Measurements from ENCODE around the gene PPWD1. TPM values are rescaled to one million over a fixed set of nuclear protein-coding genes. Genes with fewer than 3 reads are reported as not detected.

PPWD1 gene
- total and polyA plus RNA-seq, 2 of the 13 experiments (the other 11 are each of a cell fraction or from before 2014, with no cell fraction given): 7.4 to 44.3 TPM

DNA sequence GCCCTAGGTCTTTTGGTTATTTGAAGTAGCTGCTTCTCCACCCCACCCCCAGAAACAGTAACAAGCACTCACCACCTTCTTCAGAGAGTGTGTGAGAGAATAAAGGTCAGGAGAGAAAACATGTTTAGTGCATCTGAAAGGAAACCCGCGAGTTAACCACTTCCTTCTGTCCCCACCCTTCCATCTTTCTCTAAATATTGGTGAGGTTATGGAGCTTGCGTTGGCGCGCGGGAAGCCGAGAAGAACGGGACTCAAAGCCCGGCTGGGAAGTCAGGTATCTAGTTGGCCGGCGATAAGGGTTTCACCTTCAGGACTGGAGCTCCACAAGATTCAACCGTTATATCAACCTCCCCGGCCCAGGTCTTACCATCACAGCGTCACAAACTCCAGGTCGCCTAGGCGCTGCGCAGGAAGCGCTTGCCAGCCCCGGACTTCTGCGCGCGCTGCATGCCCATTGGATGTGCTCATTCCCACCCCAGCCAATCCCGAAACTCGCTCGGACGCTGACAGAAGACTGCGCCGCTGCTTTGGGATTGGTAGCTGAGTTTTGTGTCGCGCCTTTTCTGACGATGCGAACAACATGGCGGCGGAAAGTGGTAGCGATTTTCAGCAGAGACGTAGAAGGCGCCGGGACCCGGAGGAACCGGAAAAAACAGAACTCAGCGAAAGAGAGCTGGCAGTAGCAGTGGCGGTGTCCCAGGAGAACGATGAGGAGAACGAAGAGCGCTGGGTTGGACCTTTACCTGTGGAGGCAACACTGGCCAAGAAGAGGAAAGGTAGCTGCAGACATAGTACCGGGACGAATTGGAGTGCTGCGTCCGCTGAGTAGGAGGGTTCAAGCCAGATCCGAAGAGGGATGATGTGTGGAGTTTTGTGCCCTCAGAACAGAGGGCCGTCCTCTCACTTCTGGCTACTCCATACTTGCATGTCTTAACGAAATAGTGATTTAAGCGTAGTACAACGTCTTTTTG, at the start of gene PPWD1, which contains the start of gene CENPK (continued):
- TF ChIP-seq, protein P1, sequence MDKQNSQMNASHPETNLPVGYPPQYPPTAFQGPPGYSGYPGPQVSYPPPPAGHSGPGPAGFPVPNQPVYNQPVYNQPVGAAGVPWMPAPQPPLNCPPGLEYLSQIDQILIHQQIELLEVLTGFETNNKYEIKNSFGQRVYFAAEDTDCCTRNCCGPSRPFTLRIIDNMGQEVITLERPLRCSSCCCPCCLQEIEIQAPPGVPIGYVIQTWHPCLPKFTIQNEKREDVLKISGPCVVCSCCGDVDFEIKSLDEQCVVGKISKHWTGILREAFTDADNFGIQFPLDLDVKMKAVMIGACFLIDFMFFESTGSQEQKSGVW (CRISPR knock-in tag; IDR thresholded peaks at IDR 0.05; ENCODE audit: borderline replicate concordance): no peak
- peak; percentile 38; the same call in 1 of the 2 replicates for TF ChIP-seq ETV5 (CRISPR knock-in tag; IDR thresholded peaks at IDR 0.05; ENCODE audit: borderline replicate concordance)
- TF ChIP-seq ZNF549 (CRISPR knock-in tag; IDR thresholded peaks at IDR 0.05): no peak
- TF ChIP-seq, protein P2, sequence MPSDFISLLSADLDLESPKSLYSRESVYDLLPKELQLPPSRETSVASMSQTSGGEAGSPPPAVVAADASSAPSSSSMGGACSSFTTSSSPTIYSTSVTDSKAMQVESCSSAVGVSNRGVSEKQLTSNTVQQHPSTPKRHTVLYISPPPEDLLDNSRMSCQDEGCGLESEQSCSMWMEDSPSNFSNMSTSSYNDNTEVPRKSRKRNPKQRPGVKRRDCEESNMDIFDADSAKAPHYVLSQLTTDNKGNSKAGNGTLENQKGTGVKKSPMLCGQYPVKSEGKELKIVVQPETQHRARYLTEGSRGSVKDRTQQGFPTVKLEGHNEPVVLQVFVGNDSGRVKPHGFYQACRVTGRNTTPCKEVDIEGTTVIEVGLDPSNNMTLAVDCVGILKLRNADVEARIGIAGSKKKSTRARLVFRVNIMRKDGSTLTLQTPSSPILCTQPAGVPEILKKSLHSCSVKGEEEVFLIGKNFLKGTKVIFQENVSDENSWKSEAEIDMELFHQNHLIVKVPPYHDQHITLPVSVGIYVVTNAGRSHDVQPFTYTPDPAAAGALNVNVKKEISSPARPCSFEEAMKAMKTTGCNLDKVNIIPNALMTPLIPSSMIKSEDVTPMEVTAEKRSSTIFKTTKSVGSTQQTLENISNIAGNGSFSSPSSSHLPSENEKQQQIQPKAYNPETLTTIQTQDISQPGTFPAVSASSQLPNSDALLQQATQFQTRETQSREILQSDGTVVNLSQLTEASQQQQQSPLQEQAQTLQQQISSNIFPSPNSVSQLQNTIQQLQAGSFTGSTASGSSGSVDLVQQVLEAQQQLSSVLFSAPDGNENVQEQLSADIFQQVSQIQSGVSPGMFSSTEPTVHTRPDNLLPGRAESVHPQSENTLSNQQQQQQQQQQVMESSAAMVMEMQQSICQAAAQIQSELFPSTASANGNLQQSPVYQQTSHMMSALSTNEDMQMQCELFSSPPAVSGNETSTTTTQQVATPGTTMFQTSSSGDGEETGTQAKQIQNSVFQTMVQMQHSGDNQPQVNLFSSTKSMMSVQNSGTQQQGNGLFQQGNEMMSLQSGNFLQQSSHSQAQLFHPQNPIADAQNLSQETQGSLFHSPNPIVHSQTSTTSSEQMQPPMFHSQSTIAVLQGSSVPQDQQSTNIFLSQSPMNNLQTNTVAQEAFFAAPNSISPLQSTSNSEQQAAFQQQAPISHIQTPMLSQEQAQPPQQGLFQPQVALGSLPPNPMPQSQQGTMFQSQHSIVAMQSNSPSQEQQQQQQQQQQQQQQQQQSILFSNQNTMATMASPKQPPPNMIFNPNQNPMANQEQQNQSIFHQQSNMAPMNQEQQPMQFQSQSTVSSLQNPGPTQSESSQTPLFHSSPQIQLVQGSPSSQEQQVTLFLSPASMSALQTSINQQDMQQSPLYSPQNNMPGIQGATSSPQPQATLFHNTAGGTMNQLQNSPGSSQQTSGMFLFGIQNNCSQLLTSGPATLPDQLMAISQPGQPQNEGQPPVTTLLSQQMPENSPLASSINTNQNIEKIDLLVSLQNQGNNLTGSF (CRISPR knock-in tag; IDR thresholded peaks at IDR 0.05): 0 out of 2 replicates have a peak, but pooled peaks have one; percentile 54
- TF ChIP-seq, protein P3, sequence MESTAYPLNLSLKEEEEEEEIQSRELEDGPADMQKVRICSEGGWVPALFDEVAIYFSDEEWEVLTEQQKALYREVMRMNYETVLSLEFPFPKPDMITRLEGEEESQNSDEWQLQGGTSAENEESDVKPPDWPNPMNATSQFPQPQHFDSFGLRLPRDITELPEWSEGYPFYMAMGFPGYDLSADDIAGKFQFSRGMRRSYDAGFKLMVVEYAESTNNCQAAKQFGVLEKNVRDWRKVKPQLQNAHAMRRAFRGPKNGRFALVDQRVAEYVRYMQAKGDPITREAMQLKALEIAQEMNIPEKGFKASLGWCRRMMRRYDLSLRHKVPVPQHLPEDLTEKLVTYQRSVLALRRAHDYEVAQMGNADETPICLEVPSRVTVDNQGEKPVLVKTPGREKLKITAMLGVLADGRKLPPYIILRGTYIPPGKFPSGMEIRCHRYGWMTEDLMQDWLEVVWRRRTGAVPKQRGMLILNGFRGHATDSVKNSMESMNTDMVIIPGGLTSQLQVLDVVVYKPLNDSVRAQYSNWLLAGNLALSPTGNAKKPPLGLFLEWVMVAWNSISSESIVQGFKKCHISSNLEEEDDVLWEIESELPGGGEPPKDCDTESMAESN (CRISPR knock-in tag; conservative IDR thresholded peaks at IDR 0.05): peak; percentile 91
- no peak for TF ChIP-seq RFX3 (CRISPR knock-in tag; IDR thresholded peaks at IDR 0.05)
- no peak for TF ChIP-seq SIX4 (CRISPR knock-in tag; IDR thresholded peaks at IDR 0.05)
- TF ChIP-seq ZNF570 (CRISPR knock-in tag; IDR thresholded peaks at IDR 0.05; ENCODE audit: borderline replicate concordance): no peak
- TF ChIP-seq, protein P4, sequence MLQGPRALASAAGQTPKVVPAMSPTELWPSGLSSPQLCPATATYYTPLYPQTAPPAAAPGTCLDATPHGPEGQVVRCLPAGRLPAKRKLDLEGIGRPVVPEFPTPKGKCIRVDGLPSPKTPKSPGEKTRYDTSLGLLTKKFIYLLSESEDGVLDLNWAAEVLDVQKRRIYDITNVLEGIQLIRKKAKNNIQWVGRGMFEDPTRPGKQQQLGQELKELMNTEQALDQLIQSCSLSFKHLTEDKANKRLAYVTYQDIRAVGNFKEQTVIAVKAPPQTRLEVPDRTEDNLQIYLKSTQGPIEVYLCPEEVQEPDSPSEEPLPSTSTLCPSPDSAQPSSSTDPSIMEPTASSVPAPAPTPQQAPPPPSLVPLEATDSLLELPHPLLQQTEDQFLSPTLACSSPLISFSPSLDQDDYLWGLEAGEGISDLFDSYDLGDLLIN (CRISPR knock-in tag; IDR thresholded peaks at IDR 0.05; ENCODE audit: borderline replicate concordance): peak; percentile 48; the same call in 1 of the 2 replicates
- TF ChIP-seq MTF1 (CRISPR knock-in tag; IDR thresholded peaks at IDR 0.05): no peak
- TF ChIP-seq ZNF34 (CRISPR knock-in tag; IDR thresholded peaks at IDR 0.05; ENCODE audit: borderline replicate concordance): no peak
- TF ChIP-seq ZMAT3 (CRISPR knock-in tag; conservative IDR thresholded peaks at IDR 0.05): 0 out of 2 replicates have a peak, but pooled peaks have one; percentile 27
- TF ChIP-seq HES4 (CRISPR knock-in tag; IDR thresholded peaks at IDR 0.05; ENCODE audit: borderline replicate concordance): no peak; the same call in 1 of the 2 replicates
- no peak for TF ChIP-seq HNRNPL (IDR thresholded peaks at IDR 0.05; ENCODE audit: low read depth, low read length)
- no peak for TF ChIP-seq ZNF256 (CRISPR knock-in tag; conservative IDR thresholded peaks at IDR 0.05)
- no peak for TF ChIP-seq MBNL3 (CRISPR knock-in tag; conservative IDR thresholded peaks at IDR 0.05)
- TF ChIP-seq TARDBP (CRISPR knock-in tag; IDR thresholded peaks at IDR 0.05): peak; percentile 49; the same call in 1 of the 2 replicates
- TF ChIP-seq ZNF615 (CRISPR knock-in tag; IDR thresholded peaks at IDR 0.05; ENCODE audit: borderline replicate concordance): no peak
- peak; percentile 66; the same call in 1 of the 2 replicates for TF ChIP-seq NKX3-1 (CRISPR knock-in tag; IDR thresholded peaks at IDR 0.05)
- no peak for TF ChIP-seq XBP1 (CRISPR knock-in tag; IDR thresholded peaks at IDR 0.05)

Measured in HepG2 (cell line).